HG03159 (cell line): ENCODE data around the gene FOXL2.
"Not testable (repeated sequence)": the region's sequence is repeated elsewhere in the genome, so short reads cannot be mapped to it uniquely, and the experiment has no call there.

ENCODE experiments used
- ATAC-seq: cut with Tn5 transposase; IDR thresholded peaks from one replicate; pipeline ENCODE4 v1.9.1; 2021; ENCODE audit warnings: mild to moderate bottlenecking, moderate library complexity; ENCODE audit not compliant: unreplicated experiment

Gene FOXL2

DNA sequence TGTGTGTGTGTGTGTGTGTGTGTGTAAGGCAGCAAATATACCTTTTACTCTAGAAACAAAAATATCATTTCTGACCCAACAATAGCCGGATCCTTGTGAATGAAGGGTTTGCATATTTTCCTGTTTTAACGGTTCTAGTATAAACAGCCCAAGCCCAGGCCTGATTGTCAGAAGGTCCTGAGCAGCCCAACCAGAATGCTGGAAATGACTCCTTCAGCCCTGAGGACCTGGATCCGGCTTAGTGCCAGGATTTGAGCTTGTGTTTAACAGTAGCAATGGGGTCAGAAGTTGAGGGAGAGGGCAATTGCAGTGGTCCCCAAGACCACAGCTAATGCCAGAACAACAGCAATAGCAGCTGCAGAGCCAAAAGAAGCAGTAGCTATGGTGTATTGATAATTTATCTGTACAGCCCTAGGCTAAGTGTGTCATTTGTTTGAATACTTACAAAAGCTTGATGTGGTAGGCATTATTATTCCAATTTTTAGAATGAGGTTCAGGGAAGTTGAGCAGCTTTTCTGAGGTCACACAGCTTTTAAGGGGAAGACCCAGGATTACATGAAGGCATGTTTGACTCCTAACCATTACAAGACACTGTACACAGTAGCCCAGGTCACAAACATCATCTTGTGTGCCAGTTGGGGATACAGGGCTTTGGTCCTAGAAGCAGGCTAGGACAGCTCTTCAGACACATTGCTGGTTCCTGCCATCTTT, 12.8 kb downstream of the FOXL2 start:
- no peak for ATAC-seq

DNA sequence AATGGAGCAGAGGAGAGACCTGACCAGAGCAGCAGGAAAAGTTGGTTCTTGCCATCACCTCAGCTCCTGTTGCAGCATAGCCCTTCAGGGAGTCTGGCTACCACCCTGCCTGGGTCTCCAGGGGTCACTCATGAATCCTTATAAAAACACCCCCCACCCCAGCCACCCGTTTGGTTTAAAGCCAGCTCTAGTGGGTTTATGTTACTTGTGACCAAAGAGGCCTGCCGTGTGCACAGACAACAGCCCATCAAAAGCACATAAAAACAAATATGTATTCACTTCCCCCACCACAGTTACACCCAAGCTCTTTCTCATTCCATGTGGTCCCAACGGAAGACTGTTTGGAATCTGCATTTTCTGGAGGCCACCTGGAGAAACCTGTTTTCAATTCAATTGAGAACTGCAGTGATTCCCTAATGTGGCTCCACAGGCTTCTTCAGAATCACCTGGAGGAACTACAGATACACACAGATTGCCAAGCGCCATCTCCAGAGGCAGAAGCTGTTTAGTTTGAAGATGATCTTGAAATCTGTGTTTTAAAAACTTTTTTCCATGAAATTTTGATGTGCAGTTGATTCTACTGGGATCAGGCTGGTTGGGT, 13.8 kb downstream of the FOXL2 start:
- ATAC-seq, result no peak

DNA sequence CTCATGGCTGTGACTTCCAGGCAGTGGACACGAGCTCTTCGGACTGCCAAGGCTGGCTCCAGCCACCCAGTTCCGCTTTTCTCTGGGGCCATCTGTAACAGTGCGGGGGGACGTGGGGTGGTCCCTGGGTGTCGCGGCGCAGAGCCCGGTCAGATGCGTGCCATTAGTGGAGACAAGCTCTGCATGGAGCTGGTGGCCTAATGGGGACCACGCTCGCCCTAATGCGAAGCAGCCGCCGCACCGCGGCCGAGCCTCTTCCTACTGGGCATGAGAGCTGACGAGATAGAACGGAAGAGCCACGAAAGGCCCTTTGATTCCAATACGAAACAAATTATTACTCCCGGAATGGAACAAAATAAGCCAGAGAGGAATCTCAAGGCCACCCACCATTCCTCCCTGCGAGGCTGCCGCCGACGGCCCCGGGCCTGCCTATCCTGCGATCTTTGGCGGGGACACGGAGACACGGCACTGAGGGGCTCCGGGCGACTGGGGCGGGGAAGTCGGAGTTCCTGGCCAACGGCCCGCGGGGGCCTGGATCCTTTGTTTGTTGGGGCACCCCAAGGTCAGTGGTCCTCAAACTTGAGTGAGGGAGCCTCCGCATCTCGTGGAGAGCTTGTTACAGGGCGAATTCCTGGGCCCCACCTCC, 18.1 kb downstream of the FOXL2 start:
- no peak for ATAC-seq

DNA sequence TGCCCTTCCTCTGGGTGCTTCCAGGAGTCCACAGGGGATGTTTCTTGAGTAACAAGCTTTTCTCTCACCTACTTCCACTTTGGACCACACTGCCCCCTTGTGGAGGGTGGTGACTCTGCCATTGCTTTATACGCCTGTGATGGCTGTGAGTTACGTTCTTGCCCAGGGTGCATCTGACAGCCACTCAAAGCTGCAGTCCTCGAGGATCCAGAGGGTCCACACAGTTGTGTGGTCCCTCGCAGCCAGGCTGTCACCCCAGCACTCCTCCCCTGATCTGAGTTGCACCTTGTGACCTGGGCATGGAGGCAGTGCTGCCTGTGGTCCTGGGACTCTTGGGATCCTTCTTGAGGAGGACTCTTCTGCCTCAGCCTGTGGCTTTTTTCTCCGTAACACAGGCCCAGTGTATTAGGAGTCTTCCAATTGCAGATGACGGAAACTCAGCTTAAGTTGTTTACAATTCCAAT, 23.4 kb downstream of the FOXL2 start:
- peak; percentile 87 for ATAC-seq

DNA sequence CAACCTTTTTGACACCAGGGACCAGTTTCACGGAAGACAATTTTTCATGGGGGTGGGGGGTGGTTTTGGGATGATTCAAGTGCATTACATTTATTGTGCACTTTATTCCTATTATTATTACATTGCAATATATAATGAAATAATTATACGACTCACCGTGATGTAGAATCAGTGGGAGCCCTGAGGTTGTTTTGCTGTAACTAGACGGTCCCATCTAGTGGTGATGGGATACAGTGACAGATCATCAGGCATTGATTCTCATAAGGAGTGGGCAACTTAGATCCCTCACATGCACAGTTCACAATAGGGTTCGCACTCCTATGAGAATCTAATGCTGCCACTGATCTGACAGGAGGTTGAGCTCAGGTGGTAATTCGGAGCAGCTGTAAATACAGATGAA, 24.5 kb downstream of the FOXL2 start:
- not testable (repeated sequence) for ATAC-seq

DNA sequence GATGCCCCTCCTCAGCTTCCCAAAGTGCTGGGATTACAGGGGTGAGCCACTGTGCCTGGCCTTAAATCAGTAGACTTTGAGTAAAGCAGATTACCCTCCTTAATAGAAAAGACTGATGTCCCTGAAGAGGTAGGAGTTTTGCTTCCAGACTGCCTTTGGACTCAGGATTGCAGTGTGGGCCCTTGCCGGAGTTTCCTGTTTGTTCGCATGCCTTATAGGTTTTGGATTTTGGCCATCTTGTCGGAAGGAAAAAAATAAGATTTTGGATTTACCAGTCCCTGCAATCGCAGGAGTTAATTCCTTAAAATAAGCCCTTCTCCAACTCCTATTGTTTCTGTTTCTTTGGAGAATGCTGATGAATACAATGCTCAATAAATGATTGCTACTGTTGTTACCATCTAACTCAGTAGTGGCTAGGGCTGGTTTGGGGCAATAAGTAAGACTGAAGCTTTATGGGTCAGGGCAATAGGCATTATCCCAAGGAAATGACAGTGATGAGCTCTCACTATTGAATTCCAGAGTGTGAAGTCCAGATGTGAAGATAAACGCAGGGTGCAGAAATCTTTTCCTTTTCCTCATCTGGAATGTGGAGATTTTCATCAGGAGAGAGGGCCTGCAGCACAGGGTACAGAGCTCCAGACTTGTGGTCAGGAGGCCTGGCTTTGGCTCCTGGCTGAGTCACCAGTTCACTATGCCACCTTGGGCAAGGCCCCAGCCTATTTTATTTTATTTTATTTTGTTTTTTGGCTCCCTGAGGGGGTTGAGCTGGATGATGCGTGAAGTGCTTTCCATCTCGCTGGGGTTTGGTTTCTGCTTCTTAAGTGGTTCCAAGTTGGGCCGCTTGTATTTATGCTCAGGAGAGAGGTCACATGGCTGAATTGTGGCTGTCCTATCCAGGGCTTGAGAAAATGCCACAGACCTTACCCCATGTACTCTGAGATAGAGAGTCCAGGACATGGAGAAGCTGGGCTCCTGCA, 25.3 kb downstream of the FOXL2 start:
- no peak for ATAC-seq

DNA sequence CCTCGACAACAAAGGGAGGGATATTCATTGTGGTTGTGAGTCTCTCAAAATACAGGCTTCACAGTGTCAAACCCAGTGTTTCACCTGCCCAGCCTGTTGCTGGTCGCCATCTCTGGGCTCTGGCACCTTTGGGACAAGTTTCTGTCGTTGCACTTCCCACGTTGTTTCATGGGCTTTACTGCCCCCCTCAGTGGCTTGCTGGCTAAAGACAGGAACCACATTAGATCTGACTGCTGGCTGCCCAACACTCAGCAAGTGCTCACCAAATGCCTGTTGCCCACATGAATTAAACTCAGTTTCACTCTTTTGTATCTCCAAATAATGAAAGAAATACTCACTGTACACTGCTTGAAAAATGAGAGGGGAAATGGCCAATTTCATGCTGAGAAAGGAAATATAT, 27.6 kb downstream of the FOXL2 start:
- ATAC-seq, result no peak

DNA sequence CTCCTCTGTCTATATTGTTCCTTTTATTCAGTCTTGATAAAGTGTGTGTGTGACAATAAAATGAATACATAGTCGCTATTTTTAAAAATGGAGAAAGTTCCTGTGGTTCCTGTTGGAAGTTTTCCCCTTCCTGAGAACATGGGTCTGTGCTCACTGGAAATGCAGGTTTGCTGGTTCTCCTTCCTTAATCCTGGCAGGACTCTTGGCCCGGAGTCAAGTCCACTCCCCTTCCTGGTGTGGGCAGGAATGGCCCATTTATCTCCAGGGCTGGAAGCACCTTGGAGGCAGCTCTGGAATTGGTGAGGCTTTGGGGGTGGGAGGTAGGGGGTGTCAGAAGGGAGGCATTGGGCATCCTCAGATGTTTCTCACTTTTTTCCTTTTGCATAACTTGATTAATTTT, 30.1 kb downstream of the FOXL2 start:
- no peak for ATAC-seq

DNA sequence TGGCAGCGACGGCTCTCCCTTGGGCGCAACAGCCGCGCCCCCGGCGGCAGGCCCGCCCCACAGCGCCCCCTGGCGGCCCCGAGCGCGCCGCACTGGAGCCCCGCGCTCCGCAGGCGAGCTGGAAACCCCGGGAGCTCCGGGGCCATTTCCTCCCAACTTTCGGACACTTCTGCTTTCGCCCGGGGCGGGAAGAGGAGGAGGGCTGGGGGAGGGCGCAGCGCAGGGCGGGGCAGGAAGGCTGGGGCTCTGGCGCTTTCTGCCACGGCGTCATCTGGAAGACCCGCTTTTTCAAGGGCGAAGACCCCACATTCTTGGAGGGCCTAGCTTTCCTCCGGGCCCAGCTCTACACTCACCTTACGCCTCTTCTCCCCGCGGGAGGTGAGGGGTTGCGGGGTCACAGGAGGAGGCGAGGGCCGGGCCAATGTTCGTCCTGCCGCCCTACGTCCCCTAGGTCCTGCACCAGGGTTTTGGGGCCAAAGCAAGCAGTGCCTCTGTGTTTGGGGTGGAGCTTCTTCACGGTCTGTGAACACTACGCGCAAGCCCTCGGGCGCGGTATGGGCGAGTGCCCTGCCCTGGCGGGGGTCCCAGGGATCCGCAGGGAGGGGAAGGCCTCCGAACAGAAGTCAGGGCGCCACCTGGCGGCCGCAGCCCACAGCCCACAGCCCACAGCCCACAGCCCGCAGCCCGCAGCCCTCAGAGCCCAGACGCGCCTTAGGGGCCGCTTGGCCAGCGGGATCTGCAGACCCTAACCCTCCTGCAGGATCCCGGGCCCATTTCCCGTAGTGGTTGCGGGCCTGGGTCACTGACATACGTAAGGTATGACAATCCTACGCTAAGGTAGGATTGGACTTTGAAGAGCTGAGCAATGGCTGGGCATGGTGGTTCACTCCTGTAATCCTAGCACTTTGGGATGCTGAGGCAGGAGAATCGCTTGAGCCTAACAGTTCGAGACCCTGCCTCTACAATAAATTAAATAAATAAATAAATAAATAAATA, 31.1 kb downstream of the FOXL2 start:
- ATAC-seq, result peak; percentile 83

DNA sequence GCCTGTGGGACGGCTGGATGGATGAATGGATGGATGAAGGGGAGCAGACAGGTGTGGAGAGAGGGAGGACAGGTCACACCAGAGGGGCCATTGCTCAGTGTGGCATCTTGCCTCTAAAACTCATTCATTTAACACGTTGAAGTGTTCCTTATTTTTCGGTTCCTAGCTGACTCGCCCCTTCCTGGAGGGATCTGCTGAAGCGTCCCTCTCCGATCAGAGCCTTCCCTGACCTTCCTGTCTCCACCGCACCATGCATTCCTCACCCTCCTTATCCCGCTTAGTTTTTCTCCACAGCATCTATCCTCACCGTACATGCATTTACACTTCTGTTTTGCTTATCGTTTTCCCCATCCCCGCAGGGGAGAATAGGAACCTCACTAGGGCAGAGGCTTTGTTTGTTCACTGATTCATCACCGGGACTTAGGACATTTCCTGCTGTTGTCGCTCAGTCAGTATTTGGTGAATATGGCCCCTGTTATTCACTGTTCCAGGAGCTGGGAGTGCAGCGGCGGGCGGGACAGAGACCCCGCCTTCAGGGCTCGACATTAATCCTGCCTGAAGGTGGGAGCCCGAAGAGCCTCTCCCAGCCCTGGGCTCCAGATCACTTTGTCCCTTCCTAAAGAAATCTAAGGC, 32.0 kb downstream of the FOXL2 start:
- ATAC-seq, result peak; percentile 6

DNA sequence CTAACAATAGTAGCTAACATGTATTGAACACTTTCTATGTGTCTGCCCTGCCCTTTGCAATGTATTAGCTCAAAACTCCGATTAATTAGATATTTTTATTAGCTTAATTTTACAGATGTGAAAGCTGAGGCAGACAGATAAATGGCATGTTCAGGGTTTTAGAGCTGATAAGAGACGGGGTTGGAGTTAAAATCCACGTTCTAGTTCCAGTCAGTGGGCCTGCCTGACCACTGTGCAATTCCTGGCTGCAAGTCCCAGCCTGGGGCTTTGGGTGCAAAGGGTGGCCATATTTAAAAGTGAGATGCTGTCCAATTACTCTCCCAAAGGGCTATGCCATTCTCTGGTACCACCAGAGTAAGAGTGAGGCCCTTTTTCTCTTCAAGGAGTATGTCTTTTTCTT, 33.2 kb downstream of the FOXL2 start:
- no peak for ATAC-seq

DNA sequence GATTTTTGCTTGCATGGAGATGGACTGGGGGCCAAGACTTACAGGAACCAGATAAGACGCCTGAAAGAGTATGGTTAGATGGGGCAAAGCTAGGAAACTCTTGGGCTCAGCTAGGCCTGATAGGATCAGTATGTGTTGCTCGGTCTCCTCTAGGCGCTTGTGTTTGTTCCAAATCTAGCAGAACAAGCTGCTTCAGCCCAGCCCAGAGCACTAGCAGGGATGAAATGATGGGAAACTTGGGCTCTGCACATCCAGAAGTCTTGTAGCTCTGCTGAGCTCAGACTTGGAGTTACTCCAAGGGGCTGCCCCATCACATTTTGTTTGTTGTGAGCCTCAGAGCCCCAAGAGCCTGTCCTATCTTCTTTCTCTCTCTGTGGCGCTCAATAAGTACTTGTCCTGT, 34.7 kb downstream of the FOXL2 start:
- no peak for ATAC-seq

DNA sequence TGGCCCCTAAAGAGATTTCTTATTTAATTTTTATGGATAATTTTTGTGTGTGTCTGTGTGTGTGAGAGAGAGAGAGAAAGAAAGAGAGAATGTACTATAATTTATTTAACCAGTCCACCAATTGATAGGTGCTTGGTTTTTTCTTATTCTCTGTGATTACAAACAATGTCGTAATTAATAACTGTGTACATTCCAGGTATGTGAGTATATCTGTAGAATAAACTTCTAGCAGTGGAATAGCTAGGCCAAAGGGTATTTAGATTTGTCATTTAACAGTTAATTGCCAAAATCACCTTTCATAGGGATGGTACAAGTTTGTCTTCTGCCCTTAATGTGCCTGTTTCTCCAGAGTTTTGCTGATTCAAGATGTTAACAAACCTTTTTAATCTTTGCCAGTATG, 35.3 kb downstream of the FOXL2 start:
- ATAC-seq, result no peak

DNA sequence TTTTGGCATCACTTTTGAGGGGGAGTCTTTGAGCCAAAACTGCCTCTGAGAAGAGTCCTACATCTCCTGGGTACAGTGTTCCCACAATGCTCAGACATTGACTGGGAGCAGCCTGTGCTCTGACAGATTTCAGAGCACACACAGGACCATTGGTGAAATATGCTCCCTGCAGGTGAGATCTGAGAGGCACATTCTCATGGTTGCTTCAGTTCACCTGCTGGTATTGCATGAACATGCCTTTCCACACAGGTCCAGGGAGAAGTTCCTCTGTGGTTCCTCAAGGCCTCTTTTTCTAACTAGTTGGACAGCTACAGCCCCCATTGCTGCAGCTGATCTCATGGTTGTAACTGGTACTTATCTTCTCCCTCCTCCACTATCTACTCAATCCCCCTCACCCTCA, 37.0 kb downstream of the FOXL2 start:
- ATAC-seq, result no peak

DNA sequence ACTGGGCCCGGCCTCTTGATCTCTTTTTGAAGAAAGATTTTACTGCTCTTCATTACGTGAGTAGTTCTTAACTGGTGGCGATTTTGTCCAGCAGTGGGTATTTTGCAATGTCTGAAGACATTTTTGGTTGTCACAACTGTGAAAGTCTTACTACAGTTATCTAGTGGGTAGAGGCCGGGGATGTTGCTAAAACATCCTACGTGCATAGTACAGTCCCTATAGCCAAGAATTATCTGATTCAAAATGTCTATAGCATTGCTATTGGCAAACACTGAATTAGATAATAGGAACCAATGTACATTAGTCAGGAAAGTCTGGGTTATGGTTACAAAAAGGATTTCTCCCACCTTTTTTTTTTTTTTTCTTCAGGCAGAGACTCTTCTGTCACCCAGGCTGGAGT, 38.1 kb downstream of the FOXL2 start:
- no peak for ATAC-seq

DNA sequence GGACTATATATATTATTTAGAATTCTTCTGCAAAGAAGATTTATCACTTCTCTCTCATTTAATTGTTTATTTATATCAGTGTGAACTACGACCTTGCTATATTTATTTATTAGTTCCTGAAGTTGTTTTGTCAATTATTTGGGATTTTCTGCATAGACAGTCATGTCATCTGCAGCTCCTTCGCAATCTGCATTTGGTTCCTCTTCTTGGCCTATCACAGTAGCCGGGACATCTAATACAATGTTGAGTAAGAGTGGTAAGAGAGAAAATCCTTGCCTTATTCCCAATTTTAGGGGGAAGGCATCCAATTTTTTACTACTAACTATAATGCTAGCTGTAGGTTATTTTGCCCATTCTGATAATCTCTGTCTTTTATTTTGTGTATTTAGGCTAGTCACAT, 39.4 kb downstream of the FOXL2 start:
- no peak for ATAC-seq

DNA sequence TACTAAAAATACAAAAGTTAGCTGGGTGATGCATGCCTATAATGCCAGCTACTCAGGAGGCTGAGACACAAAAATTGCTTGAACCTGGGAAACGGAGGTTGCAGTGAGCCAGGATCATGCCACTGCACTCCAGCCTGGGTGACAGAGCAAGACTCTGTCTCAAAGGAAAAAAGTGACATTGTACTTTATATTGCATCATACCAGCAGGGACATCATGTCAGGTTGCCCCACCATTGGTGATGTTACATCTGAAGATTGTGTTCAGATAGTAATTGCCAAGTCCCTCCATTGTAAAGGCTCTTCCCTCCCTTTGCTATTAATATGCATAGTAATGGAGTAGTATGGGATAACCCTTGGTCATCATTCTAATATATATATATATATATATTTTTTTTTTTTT, 44.8 kb downstream of the FOXL2 start:
- no peak for ATAC-seq

DNA sequence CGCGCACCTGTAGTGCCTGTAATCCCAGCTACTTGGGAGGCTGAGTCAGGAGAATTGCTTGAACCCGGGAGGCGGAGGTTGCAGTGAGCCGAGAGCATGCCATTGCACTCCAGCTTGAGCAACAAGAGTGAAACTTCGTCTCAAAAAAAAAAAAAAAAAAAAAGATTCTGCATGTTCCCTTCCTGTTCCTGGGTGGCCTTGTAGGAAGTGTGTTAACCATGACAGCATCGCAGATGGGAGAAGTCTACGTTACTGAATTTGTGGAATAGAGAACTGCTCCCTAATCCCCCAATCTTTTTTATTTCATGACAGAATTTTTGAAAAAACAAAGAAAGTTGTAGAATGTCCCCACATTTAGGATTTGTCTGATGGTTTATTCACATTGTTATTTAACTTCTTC, 45.4 kb downstream of the FOXL2 start:
- no peak for ATAC-seq

DNA sequence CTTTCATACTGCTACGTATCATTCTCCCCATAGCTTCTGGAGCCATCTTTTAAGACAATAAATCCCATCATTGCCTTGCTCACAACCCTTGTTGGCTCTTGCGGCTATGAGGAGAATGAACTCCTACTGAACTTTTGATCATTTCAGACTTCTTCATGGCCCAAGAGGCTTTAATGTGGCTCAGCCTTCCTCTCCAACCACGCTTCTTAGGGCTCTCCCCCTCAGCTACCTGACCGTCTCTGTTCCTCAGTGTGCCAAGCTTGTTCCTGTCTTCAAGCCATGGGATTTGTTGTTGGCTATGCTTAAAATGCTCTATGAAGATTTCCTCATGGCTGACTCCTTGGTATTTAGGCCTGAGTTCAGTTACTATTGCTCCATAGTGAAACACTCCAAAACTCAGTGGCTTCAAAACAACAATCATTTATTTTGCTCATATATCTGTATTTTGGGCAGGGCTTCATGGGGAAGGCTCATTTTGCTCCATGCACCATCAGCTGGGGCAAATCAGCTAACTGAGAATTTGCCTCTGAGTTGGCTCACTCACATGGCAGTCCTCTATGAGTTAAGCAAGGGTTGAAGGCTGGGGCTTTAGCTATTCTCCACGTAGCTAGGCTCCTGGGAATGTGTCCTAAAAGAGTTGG, 47.5 kb downstream of the FOXL2 start:
- no peak for ATAC-seq
